Left ventricle myocardium inferior (tissue), 1 donor: ENCODE data around the gene FBXO31. TPM values are rescaled to one million over a fixed set of nuclear protein-coding genes. Genes with fewer than 3 reads are reported as not detected.
"Not testable (repeated sequence)": the region's sequence is repeated elsewhere in the genome, so short reads cannot be mapped to it uniquely, and the experiment has no call there.

ENCODE experiments used
- DNase-seq: peaks from one replicate; pipeline ENCODE4 v3.0.0-alpha.2; 2020
- H3K27ac ChIP-seq: fragments of 200-600 bp; replicated peaks from 2 replicates; pipeline ENCODE4 v1.8.0; 2021
- H3K27me3 ChIP-seq: fragments of 200-600 bp; 2 replicates; pipeline ENCODE4 v1.8.0; 2021; ENCODE audit warnings: low read depth
- H3K36me3 ChIP-seq: fragments of 200-600 bp; 2 replicates; pipeline ENCODE4 v1.8.0; 2021
- H3K4me1 ChIP-seq: fragments of 200-600 bp; 2 replicates; pipeline ENCODE4 v1.8.0; 2021
- H3K4me3 ChIP-seq: fragments of 200-600 bp; 2 replicates; pipeline ENCODE4 v1.8.0; 2021; ENCODE audit warnings: mild to moderate bottlenecking, moderate library complexity
- H3K9me3 ChIP-seq: fragments of 200-600 bp; replicated peaks from 2 replicates; pipeline ENCODE4 v1.8.0; 2021
- intact Hi-C: fragments of 100-400 bp; cut with micrococcal nuclease; formaldehyde crosslinking; loops from one replicate; pipeline ENCODE4 v1.11.0; 2022
- total RNA-seq: library from RNA; stranded (reverse); fragmentation: NEBNext Ultra II Directional; extraction: Animal tissue kit (Norgen Biotek cat#: 25700); gene quantifications from one replicate; pipeline ENCODE4 v1.2.1, GENCODE V29; 2021
- TF ChIP-seq, protein P1 (sequence below): fragments of 200-600 bp; IDR thresholded peaks from 2 replicates; pipeline ENCODE4 v1.8.0; 2021; ENCODE audit warnings: antibody characterized with exemption, mild to moderate bottlenecking, borderline replicate concordance
- donor health status: DM: no; HTN: yes; CAD: no; lungs with severe emphysema.

The FBXO31 gene
- total RNA-seq, 1 donor from 2014 or later, result 74.5 TPM

DNA sequence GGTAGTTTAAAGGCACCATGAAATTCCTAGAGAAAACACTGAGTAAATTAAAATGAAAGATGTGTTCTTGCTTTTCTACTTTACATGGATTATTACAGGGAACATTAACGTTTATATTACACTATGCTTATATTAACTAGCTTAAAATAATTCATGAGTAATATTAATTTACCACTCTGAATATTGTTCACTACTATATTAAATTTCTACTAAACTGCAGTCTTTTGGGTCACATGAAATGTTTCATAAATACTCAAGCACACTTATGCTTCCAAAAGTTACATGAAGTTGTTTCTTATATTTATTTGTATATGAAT is 5.2 kb upstream of the FBXO31 start:
- peak overlapping the region; percentile 93 for H3K27ac ChIP-seq
- TF ChIP-seq, protein P1, sequence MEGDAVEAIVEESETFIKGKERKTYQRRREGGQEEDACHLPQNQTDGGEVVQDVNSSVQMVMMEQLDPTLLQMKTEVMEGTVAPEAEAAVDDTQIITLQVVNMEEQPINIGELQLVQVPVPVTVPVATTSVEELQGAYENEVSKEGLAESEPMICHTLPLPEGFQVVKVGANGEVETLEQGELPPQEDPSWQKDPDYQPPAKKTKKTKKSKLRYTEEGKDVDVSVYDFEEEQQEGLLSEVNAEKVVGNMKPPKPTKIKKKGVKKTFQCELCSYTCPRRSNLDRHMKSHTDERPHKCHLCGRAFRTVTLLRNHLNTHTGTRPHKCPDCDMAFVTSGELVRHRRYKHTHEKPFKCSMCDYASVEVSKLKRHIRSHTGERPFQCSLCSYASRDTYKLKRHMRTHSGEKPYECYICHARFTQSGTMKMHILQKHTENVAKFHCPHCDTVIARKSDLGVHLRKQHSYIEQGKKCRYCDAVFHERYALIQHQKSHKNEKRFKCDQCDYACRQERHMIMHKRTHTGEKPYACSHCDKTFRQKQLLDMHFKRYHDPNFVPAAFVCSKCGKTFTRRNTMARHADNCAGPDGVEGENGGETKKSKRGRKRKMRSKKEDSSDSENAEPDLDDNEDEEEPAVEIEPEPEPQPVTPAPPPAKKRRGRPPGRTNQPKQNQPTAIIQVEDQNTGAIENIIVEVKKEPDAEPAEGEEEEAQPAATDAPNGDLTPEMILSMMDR, result no peak
- DNase-seq, result no peak
- peak overlapping the region; percentile 51 for H3K4me3 ChIP-seq
- no peaks in the 10 kb centered on the region for H3K9me3 ChIP-seq
- peaks cover 60% of the 10 kb centered on the region for H3K4me1 ChIP-seq
- intact Hi-C loops, result no loop called here
- no peaks in the 10 kb centered on the region for H3K36me3 ChIP-seq
- H3K27me3 ChIP-seq, result no peaks in the 10 kb centered on the region

DNA sequence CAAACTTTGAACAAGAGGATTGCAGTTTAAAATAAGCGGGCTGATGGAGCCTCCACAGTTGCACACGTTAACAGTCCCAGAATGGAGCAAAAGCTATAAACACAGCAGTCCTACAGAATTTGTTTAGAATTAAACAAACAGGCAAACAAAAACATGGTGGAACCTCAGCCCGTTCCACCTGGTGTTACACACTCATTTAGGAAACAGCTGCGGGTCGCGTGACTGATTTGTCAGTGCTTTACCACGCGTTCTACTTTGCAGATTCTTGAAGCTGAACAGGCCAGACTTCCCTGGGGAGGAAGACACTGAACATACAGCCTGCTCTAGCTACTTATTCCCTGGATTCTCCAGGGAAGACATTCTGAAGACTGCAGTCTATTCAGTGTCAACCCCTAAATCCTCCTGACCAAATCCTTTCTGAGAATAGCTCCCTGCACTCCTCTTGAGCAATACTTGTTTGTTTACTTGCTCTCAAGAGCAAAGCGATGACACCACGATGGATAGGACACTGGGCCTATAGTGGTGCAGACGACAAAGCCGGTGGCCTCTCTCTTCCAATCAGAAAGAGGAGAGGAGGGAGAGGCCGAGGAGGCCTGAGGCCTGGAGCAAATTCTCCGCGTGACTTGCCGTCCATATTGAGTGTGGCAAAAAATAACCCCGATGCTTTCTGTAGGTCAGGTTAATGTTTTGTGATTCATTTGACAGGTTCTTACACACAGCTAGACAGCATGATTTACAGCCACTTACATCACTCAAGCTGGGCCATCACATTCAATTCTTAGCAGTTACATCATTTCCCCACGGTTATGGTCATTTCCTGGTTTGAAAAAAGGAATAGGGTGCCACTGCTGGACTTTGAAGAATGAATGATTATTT is 4.6 kb upstream of the FBXO31 start:
- Histone ChIP-seq H3K36me3 (no peaks in the 10 kb centered on the region), H3K4me1 (peaks cover 58% of the 10 kb centered on the region), H3K27me3 (no peaks in the 10 kb centered on the region), H3K4me3 (peak overlapping the region; percentile 51), H3K27ac (peak overlapping the region; percentile 93), H3K9me3 (no peaks in the 10 kb centered on the region)
- TF ChIP-seq, protein P1, result no peak
- intact Hi-C loops, result no loop called here
- DNase-seq, result peak; percentile 90

DNA sequence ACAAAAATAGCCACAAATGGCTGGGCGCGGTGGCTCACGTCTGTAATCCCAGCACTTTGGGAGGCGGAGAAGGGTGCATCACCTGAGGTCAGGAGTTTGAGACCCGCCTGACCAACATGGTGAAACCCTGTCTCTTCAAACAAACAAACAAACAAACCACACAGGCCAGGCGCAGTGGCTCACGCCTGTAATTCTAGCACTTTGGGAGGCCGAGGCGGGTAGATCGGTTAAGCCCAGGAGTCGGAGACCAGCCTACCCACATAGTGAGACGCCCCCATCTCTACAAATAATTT is 1.2 kb upstream of the FBXO31 start:
- DNase-seq, H3K9me3 ChIP-seq, H3K36me3 ChIP-seq, intact Hi-C loops, H3K27me3 ChIP-seq: not testable (repeated sequence)
- Histone ChIP-seq H3K4me1 (peaks cover 77% of the 10 kb centered on the region), H3K27ac (peak overlapping the region; percentile 93), H3K4me3 (peak overlapping the region; percentile 76)

DNA sequence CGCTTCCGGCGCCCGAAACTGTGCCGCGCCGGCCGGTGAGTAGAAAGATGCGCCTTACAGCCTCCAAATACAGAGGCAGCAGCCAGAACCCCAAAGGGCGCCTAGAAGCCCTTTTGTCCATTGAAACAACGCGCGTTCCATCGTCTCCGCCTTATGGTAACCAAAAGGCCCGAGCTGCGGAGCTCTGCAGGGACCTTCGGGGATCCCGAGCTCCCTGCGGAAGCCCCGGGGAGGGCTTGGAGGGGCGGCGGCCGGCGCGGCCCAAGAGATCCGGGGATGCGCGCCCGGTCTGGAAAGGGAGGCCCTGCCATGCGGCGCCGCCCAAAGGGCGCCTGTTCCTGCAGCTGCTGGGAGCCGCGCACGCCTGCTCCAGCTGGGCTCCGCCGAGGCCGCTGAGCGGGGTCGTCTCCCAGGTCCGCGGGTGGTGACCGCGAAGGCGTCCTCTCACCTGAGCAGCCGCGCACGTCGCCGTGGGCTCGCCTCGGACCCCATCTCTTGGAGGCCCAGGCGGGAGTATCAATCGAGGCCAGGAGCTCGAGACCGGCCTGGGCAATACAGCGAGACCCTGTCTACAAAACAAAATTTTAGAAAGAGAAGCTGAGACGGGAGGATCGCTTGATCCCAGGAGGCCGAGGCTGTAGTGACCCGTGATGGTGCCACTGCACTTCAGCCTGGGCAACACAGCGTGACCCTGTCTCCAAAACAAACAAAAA is 742 bp upstream of the FBXO31 start:
- TF ChIP-seq, protein P1, result no peak
- DNase-seq, result peak; percentile 68
- Histone ChIP-seq H3K27ac (peak overlapping the region; percentile 93), H3K4me3 (peak overlapping the region; percentile 76), H3K36me3 (no peaks in the 10 kb centered on the region), H3K4me1 (peaks cover 79% of the 10 kb centered on the region), H3K9me3 (no peaks in the 10 kb centered on the region), H3K27me3 (no peaks in the 10 kb centered on the region)
- intact Hi-C loops, result no loop called here

DNA sequence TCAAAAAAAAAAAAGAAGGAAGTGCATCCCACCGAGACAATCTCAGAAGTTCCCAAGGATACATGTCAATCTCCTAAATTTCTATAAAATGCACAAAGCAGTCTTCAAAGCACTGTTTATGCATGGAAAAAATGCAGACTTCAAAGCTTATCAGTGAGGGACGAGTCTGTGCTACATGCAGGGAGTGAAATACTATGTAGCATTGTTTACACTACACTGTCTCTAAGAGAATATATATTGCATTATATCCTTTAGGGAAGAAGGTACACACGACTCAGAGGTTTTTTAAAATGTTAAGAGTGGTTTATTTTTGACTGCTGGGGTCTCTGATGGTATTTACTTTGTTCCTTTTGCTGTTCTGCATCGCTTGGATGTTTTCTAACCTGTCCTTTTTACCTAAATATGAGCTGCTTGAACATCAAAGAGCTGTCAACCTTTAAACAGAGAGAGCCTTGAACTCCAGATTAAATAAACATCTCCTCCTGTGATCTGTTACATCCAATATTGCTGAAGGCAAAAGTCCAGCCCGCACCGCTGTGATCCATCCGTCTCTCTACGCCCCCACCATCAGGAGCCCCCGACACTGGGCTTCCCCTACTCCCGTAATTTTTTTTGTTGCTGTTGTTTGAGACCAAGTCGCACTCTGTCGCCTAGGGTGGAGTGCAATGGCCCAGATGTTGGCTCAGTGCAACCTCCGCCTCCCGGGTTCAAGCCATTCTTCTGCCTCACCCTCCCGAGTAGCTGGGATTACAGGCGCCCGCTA is 1.4 kb downstream of the FBXO31 start:
- Histone ChIP-seq H3K9me3 (no peaks in the 10 kb centered on the region), H3K4me1 (peaks cover 73% of the 10 kb centered on the region), H3K27ac (peak overlapping the region; percentile 93), H3K27me3 (no peaks in the 10 kb centered on the region), H3K4me3 (peak overlapping the region; percentile 76), H3K36me3 (no peaks in the 10 kb centered on the region)
- TF ChIP-seq, protein P1, result no peak
- intact Hi-C loops, result no loop called here
- no peak for DNase-seq
